Stimulated activated naive CD4-positive, alpha-beta T cell treated with Interleukin-2 at 50 U/mL for 16 hours (primary cell): ENCODE measurements around the gene WDR64.

Experiments
- DNase-seq: peaks from one replicate; lab custom pipeline; 2025; lab: John Stamatoyannopoulos, UW

The WDR64 gene

GRCh38 chr1:241839369-241839979, 187.4 kb downstream of the WDR64 start:
- no peak for DNase-seq

GRCh38 chr1:241840164-241840563, 188.1 kb downstream of the WDR64 start:
- no peak for DNase-seq

- DNase-seq, result no peak
Measured at GRCh38 chr1:241841691-241842090, 189.6 kb downstream of the WDR64 start.

GRCh38 chr1:241842565-241842964, 190.5 kb downstream of the WDR64 start:
- no peak for DNase-seq

DNA sequence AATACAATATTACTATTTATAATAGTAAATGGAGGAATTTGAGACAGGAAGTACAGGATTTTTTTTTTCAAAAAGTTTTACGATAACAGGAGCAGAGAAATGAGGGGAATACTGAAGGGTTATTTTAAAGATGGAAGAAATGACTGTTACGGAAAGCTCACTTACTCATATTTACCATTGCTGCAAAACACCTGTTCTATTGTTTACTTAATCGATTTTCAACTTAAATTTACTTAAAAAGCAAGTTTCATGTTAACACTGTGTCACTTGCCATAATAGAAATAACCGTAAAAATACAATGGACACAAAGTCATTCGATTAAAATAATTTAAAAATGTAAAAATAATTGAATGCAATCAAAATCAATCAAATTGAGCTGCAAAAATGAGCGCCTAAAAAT, 192.5 kb downstream of the WDR64 start:
- DNase-seq, result no peak

- DNase-seq, result no peak
Measured at GRCh38 chr1:241846375-241846774, 194.3 kb downstream of the WDR64 start.

- DNase-seq, result no peak
Measured at GRCh38 chr1:241846862-241847539, 194.9 kb downstream of the WDR64 start.

- DNase-seq, result no peak
Measured at GRCh38 chr1:241847540-241847795, 195.4 kb downstream of the WDR64 start.

DNA sequence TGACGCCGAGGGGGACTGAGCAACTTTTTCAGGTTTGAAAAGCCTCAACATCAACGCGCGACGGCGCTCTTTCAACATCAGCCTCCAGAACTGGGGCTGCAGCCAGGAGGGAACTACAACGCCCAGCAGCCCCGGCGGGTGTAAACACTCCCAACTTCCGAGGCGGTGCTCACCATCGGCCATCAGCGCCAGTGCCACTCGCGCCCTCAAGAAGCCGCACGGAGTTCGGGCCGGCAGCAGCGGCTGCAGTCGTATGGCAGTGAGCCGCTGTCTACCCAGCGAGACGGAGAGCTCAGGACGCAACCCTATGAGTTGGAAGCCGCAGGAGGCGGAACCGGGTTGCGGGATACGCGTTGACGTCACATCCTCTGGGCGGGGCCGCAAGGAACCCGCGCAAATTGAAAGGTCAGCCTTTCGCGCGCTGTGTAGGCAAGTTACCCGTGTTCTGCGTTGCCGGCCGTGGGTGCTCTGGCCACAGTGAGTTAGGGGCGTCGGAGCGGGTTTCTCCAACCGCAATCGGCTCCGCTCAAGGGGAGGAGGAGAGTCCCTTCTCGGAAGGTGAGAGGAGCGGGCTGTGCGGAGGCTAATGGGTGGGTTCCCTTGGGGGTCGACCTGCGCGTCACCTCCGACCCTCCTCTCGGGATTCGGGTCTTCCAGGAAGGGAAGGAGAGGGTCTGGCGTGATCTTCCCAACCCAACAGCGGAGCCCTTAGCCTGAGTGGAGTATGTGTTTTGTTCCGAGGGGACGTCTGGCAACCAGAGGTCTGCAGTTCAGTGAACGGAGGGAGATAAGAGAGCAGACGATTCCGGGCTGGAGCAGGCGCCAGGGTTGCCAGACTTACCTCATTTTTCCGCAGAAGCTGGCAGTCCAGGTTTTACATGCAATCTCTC, 196.0 kb downstream of the WDR64 start, which contains the start of gene EXO1:
Gene EXO1 (plus strand): TSS at position 409 of the 890 bp plus-strand sequence. CDS start 2,222 bp downstream, outside the sequence.
- DNase-seq, result peak; percentile 89

DNA sequence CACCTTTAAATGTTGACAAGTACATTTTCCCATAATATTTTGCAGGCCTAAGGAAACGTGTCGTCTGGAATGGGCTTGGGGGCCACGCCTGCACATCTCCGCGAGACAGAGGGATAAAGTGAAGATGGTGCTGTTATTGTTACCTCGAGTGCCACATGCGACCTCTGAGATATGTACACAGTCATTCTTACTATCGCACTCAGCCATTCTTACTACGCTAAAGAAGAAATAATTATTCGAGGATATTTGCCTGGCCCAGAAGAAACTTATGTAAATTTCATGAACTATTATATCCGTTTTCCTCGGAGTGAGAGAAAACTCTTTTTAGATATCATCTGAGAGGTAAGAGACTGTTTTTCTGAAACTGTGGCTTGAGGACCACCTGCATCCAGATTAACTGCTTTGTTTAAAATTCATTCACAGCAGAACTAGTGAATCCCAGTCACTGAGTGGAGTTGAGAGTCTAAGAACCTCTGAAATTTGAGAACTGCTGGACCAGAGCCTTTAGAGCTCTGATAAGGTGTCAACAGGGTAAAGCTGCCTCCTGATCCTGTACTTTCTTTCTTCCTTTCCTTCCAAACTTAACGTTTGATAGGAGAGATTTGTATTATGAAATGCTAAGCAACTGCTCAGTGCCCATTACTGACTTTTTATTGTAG, 196.7 kb downstream of the WDR64 start:
- no peak for DNase-seq

GRCh38 chr1:241849345-241849695, 197.2 kb downstream of the WDR64 start:
- DNase-seq, result no peak
